Measurements from ENCODE around the gene ARPIN.
"Not testable (repeated sequence)": the region's sequence is repeated elsewhere in the genome, so short reads cannot be mapped to it uniquely, and the experiment has no call there.

ARPIN gene

DNA sequence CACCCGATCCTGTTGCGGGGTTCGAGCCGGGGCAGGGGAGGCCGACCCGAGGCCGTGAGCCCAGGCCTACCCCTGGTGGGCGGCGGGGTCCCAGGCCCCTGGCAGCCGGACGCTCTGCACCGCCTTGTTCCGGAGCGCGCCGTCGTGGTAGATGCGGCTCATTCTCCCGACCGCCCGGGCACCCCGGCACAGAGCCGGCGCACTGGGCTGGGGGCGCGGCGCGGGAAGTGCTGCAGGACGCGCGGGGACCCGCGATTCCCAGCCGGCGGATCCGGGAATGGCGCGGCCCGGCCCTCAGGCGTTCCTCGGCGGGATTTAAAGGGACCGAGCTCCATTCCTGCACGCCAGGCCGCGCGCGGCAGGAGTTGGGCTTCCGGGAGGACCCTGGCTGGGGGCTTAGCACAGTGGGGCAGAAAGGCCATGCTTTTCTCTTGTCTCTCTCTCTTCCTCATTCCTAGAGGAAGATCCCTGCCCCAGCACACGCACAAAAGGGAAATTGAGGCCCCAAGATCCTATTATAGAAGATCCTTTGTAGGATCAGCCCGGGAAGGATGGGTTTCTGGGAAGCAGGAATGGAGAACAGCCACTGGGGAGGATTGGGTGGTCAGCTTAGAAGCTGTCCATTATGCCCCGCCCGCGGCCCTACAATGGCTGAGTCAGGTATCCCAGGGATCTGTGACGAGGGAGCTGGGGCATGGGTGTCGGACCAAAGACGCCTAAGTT lies at the start of gene ARPIN:
Gene ARPIN, minus strand, starts transcription at position 279 of the 723 bp plus-strand sequence. Its CDS starts 117 bp downstream, at position 162.
- DNase-seq (ENCODE audit: low read depth in 2 of 2): no peak

- DNase-seq (ENCODE audit: low read depth in 2 of 2): no peak
Observed at GRCh38 chr15:89958107-89958805, 45.5 kb upstream of the ARPIN start.

GRCh38 chr15:89955449-89955998 lies 42.8 kb upstream of the ARPIN start:
- DNase-seq (ENCODE audit: low read depth in 2 of 2): not testable (repeated sequence)

DNA sequence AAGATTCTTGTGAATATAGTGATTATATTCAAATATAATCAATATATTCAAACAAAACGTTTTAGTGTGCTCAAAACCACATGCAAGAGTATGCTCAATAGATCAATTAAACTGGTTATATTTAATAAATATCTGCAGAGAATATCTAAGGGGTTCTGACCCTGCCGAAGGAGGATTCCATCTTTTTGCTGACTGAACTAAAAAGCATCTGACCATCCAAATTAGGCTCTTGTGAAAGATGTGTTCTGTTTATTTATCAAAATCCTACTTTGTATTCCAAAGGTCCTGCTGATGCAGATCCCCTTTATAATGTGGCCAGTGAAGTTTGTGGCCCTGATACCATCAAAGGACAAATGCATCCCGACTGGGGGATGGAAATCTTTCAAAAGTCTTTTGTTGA lies 41.8 kb upstream of the ARPIN start:
- DNase-seq (ENCODE audit: low read depth in 2 of 2): no peak

DNA sequence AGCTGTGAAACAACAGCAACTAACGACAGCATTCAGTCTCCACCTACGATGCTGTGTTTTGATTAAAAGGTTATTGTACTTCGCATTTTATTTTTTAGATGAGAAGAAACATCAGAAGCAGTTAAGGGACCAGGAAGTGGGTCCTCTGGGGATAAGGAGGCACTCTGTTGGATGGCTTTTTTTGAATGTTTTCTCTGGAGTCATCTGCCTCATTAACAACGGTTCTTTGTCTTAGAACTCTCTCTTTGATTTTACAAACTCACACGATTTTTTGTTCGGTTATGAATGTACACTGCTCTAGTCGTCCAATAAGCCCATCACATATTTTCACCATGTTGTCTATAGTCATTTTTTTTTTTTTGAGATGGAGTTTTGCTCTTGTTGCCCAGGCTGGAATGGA lies 36.0 kb upstream of the ARPIN start:
- no peak for DNase-seq (ENCODE audit: low read depth in 2 of 2)

GRCh38 chr15:89947385-89947784 lies 34.6 kb upstream of the ARPIN start:
- no peak for DNase-seq (ENCODE audit: low read depth in 2 of 2)

- DNase-seq (ENCODE audit: low read depth in 2 of 2): no peak
Observed at GRCh38 chr15:89946681-89947299, 34.0 kb upstream of the ARPIN start.

- not testable (repeated sequence) for DNase-seq (ENCODE audit: low read depth in 2 of 2)
Observed at GRCh38 chr15:89943721-89944120, 31.0 kb upstream of the ARPIN start.

- DNase-seq (ENCODE audit: low read depth in 2 of 2): no peak
Observed at GRCh38 chr15:89939910-89940309, 27.2 kb upstream of the ARPIN start.

- DNase-seq (ENCODE audit: low read depth in 2 of 2): not testable (repeated sequence)
Observed at GRCh38 chr15:89939377-89939776, 26.6 kb upstream of the ARPIN start.

- no peak for DNase-seq (ENCODE audit: low read depth in 2 of 2)
Observed at GRCh38 chr15:89937365-89938350, 24.9 kb upstream of the ARPIN start.

GRCh38 chr15:89936786-89937265 lies 24.1 kb upstream of the ARPIN start:
- no peak for DNase-seq (ENCODE audit: low read depth in 2 of 2)

DNA sequence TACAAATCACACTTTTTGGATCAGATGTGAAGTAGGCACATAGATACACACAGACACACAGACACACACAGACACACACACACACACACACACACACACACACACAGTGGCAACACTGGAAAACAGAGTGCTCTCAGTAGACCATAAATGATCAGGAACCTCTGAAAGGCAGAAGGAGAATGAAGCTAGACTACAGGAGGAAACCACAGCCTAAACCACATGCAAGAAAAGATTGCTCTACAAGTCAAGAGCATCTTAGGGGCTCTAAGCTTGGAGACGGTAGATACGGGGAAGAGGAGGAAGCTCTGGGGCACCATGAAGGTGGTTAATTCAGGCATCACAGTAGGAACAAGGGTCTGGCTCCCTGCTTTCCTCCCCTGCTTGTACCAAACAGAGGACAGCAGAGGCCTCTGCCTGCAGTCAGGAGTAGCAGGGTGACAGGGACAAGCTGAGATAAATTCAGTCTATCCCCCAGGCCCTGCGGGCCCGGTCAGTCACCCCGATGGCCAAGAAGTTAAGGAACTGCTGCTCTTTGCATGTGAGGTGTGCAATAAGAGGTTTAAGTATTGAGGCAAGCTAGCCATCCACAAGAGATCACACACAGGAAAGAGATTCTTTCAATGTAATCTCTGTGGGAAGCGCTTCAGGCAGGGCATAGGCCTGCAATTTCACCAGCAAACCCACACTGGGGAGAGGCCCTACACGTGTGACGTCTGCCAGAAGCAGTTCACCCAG lies 23.5 kb upstream of the ARPIN start:
- no peak for DNase-seq (ENCODE audit: low read depth in 2 of 2)

GRCh38 chr15:89932880-89933279 lies 20.1 kb upstream of the ARPIN start:
- DNase-seq (ENCODE audit: low read depth in 2 of 2): no peak

DNA sequence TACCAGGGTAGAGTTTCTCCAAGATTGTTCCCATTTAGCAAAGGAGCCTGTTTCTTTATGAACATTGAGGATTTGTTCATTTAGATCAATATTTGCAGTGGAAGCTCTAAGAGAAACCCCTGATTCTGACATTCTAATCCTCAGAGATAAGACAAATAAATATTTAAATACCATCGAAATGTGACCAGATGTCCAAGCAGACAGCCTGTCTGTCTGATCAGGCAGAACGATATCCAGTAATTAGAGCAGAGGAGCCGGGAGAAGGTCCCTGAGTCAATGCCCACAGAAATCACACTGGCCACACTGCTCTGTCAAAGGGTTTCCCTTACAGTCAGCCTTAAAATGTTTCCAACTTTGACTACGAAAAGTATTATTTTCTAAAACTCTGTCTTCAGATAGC lies 15.7 kb upstream of the ARPIN start:
- DNase-seq (ENCODE audit: low read depth in 2 of 2): no peak

DNA sequence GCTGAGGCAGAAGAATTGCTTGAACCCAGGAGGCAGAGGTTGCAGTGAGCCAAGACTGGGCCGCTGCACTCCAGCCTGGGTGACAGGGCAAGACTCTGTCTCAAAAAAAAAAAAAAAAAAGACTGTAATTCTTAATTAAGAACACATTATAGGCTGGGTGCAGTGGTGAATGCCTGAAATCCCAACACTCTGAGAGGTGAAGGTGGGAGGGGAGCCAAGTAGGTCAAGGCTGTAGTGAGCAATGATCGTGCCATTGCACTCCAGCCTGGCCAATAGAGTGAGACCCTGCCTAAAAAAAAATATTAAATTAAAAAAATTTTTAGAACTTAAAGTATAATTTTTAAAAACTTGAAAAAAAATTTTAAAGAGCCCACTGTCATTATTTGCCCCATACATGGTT lies 13.4 kb upstream of the ARPIN start:
- no peak for DNase-seq (ENCODE audit: low read depth in 2 of 2)

GRCh38 chr15:89917442-89918101 lies 4.8 kb upstream of the ARPIN start:
- no peak for DNase-seq (ENCODE audit: low read depth in 2 of 2)

DNA sequence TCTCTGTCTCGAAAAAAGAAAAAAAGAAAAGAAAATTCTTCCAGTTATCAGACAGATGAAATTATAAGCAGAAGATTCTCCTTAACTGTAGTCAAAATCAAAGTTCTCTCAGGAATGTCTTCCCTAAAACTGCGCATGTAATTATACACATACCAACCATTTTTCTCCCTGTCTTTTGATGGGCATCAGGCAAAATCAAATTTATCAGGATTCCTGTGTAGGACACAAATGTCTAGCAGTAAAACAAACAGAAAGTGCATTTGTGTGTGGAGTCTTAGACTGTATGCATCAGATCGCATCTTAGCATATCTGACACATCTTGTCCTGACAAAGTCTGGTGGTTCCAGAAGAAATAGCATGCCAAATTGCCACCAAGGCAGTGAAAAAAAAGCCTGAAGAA lies 3.9 kb upstream of the ARPIN start:
- no peak for DNase-seq (ENCODE audit: low read depth in 2 of 2)

DNA sequence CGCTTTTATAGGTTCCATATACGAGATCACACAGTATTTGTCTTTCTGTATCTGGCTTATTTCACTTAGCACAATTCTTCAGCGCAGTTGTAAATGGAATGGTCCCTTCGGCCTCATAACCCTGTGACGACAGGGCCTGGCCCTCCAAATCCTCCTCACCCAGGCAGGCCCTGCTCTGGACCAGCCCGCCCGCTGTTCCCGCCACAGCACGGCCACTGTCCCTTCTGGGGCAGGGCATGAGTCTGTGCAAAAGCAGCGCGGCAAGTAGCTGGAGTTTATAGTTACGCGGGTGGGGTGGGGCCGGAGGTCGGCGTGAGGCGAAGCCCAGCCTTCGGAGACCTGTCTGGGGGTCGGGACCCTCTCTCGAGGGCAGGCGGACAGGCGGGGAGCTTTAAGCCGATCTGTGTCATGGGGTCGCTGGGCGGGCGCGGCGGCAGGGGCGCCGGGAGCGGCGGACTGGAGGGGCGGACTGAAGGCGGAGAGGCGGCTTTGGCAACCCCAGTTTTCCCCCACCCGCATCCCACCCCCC lies 543 bp downstream of the ARPIN start:
- no peak for DNase-seq (ENCODE audit: low read depth in 2 of 2)

Data from stimulated activated CD8-positive, alpha-beta memory T cell treated with anti-CD3 and anti-CD28 coated beads, Interleukin-2, amount 100 ng/mL, for 48 hours (primary cell).